NOMO-1 (cell line): ENCODE results near the gene PWWP2A.
"Not testable (repeated sequence)": the region's sequence is repeated elsewhere in the genome, so short reads cannot be mapped to it uniquely, and the experiment has no call there.

Source experiments
- DNase-seq, 2 experiments: peaks; one replicate each; lab custom pipeline; 2025; ENCODE audit not compliant: unreplicated experiment in 2 of 2; lab: John Stamatoyannopoulos, UW

PWWP2A gene

GRCh38 chr5:160079753-160080152, 39.5 kb downstream of the PWWP2A start:
- no peak for DNase-seq

GRCh38 chr5:160076997-160077396, 42.3 kb downstream of the PWWP2A start:
- no peak for DNase-seq

GRCh38 chr5:160075073-160075472, 44.2 kb downstream of the PWWP2A start:
- DNase-seq = no peak

- DNase-seq = no peak
These were observed 47.3 kb downstream of the PWWP2A start for GRCh38 chr5:160071916-160072315.

GRCh38 chr5:160071516-160071915, 47.7 kb downstream of the PWWP2A start:
- no peak for DNase-seq

GRCh38 chr5:160069120-160069519, 50.1 kb downstream of the PWWP2A start:
- DNase-seq = not testable (repeated sequence)

- DNase-seq = no peak
These were observed 54.1 kb downstream of the PWWP2A start for GRCh38 chr5:160064995-160065614.

GRCh38 chr5:160064417-160064810, 54.8 kb downstream of the PWWP2A start:
- DNase-seq = no peak

- DNase-seq = no peak
These were observed 57.5 kb downstream of the PWWP2A start for GRCh38 chr5:160061770-160062169.

- no peak for DNase-seq
These were observed 59.2 kb downstream of the PWWP2A start for GRCh38 chr5:160060001-160060400.

- no peak for DNase-seq
These were observed 62.0 kb downstream of the PWWP2A start for GRCh38 chr5:160057256-160057655.

GRCh38 chr5:160054831-160055230, 64.4 kb downstream of the PWWP2A start:
- DNase-seq = no peak

GRCh38 chr5:160054047-160054446, 65.2 kb downstream of the PWWP2A start:
- no peak for DNase-seq

- DNase-seq = no peak
These were observed 70.2 kb downstream of the PWWP2A start for GRCh38 chr5:160049099-160049498.

- no peak for DNase-seq
These were observed 71.1 kb downstream of the PWWP2A start for GRCh38 chr5:160048131-160048530.

- no peak for DNase-seq
These were observed 71.8 kb downstream of the PWWP2A start for GRCh38 chr5:160047423-160047822.

- no peak for DNase-seq
These were observed 74.3 kb downstream of the PWWP2A start for GRCh38 chr5:160044967-160045366.

GRCh38 chr5:160044391-160044804, 74.9 kb downstream of the PWWP2A start:
- DNase-seq = no peak

- DNase-seq = no peak
These were observed 76.6 kb downstream of the PWWP2A start for GRCh38 chr5:160042671-160043070.
